K562 (cell line): ENCODE measurements around the gene CDSN. TPM values are rescaled to one million over a fixed set of nuclear protein-coding genes. Genes with fewer than 3 reads are reported as not detected.

Source experiments
- CEBPZ ChIP-seq: fragments of 150-350 bp; IDR thresholded peaks from 2 replicates; pipeline ENCODE4 v1.6.1; 2014; ENCODE audit warnings: low read depth, mild to moderate bottlenecking, low read length, borderline replicate concordance
- CHD2 ChIP-seq: IDR thresholded peaks from 2 replicates; pipeline ENCODE4 v1.6.1; 2011; ENCODE audit warnings: low read depth, low read length
- CREB5 ChIP-seq: fragments of 250-450 bp; sonication (Bioruptor Pico); IDR thresholded peaks from 2 replicates; pipeline ENCODE4 v1.5.0; 2020; ENCODE audit warnings: mild to moderate bottlenecking
- CTBP1 ChIP-seq: fragments of 450-650 bp; IDR thresholded peaks from 2 replicates; pipeline ENCODE4 v1.6.1; 2016; ENCODE audit warnings: borderline replicate concordance
- HOXB6 ChIP-seq: fragments of 250-450 bp; sonication (Bioruptor Pico); IDR thresholded peaks from 2 replicates; pipeline ENCODE4 v1.5.1; 2022; ENCODE audit warnings: mild to moderate bottlenecking, borderline replicate concordance
- PTTG1 ChIP-seq: fragments of 450-650 bp; IDR thresholded peaks from 2 replicates; pipeline ENCODE4 v1.6.1; 2016; ENCODE audit warnings: low read depth, mild to moderate bottlenecking, missing genetic modification characterization, missing compliant biosample characterization
- RERE ChIP-seq: sonication (generic); formaldehyde crosslinking; IDR thresholded peaks from 2 replicates; pipeline ENCODE4 v1.8.0; 2023; ENCODE audit warnings: missing genetic modification reagents, mild to moderate bottlenecking, borderline replicate concordance
- TARDBP ChIP-seq: fragments of 450-650 bp; IDR thresholded peaks from 2 replicates; pipeline ENCODE4 v1.6.1; 2016
- TRIM24 ChIP-seq, 2 experiments: fragments of 450-650 bp; IDR thresholded peaks; 2 replicates each; pipeline ENCODE4 v1.6.1; 2016
- polyA plus RNA-seq, 8 experiments: library from polyadenylated mRNA; depleted of rRNA in 4 of 8; stranded (reverse) in 5 of 8; unstranded in 3 of 8; fragments of >200 nt; fragmentation: Nextera tagmentation in 2 of 8; fragmentation: Illumina TruSeq in 1 of 8; extraction: Ambion mirVana in 2 of 8; extraction: Trizol in 1 of 8; gene quantifications; 2 replicates each; pipeline versions ENCODE4 v1.2.1 to v1.2.3, GENCODE V29; 2011 to 2014; ENCODE audit warnings: inconsistent platforms in 1 of 8, missing spikeins in 1 of 8
- total RNA-seq, 7 experiments: library from RNA; depleted of rRNA in 6 of 7; stranded (reverse); fragments of >200 nt in 6 of 7; fragmentation: Illumina TruSeq in 2 of 7; extraction: Trizol in 2 of 7; gene quantifications; 2 replicates each; pipeline versions ENCODE4 v1.2.1 to v1.2.3, GENCODE V29; 2011 to 2021; ENCODE audit warnings: low replicate concordance in 1 of 7
- TF ChIP-seq, protein P1 (sequence below): sonication (generic); formaldehyde crosslinking; IDR thresholded peaks from 2 replicates; pipeline ENCODE4 v1.8.0; 2022; ENCODE audit warnings: mild to moderate bottlenecking, missing genetic modification reagents
- TF ChIP-seq, protein P2 (sequence below): fragments of 450-650 bp; conservative IDR thresholded peaks from 2 replicates; pipeline ENCODE4 v1.6.1; 2016; ENCODE audit warnings: missing genetic modification characterization, low read depth, mild to moderate bottlenecking, missing compliant biosample characterization, moderate library complexity

CDSN gene
- total and polyA plus RNA-seq, 9 of the 15 experiments (the other 6 are each of a cell fraction or from before 2014, with no cell fraction given) = not detected

DNA sequence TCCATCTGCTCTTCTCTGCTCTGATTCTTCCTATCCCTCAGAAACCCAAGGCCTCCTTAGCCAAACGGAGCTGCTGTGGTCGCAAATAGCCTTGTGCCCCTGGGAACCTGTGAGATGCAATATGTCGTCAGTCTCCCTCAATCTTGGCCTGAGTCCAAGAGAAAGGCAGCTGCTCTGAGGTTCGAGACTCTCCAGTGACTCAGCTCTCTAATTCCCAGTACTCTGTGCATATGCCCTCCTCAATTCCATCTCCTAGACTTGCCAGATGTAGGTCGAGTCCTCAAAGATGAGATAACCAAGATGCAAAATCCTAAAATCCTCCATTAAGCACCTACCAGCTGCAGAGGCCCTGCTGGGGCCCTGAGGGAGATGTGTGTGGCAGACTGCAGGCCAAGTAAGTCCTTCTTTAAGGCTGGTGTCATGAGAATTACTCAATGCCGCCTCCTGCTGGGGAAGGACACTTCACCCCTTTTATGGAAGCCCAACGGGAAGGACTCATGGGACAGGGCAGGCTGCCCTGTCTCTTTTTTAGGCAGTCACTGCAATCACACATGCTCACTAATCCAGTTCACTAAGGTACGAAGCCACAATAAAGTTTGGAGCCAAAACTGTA, 36.4 kb downstream of the CDSN start (continued):
- TF ChIP-seq TARDBP (peak; percentile 38; the same call in 1 of the 2 replicates), CHD2 (no peak), CTBP1 (peak; percentile 88), HOXB6 (CRISPR knock-in tag) (no peak), TRIM24 (IDR thresholded peaks at IDR 0.05) (peak in 1 of 2 experiments; percentile 41; a peak in 1 of 4 replicates), PTTG1 (tag) (no peak), CREB5 (CRISPR knock-in tag) (no peak), CEBPZ (no peak), RERE (no peak)
- TF ChIP-seq, protein P1, sequence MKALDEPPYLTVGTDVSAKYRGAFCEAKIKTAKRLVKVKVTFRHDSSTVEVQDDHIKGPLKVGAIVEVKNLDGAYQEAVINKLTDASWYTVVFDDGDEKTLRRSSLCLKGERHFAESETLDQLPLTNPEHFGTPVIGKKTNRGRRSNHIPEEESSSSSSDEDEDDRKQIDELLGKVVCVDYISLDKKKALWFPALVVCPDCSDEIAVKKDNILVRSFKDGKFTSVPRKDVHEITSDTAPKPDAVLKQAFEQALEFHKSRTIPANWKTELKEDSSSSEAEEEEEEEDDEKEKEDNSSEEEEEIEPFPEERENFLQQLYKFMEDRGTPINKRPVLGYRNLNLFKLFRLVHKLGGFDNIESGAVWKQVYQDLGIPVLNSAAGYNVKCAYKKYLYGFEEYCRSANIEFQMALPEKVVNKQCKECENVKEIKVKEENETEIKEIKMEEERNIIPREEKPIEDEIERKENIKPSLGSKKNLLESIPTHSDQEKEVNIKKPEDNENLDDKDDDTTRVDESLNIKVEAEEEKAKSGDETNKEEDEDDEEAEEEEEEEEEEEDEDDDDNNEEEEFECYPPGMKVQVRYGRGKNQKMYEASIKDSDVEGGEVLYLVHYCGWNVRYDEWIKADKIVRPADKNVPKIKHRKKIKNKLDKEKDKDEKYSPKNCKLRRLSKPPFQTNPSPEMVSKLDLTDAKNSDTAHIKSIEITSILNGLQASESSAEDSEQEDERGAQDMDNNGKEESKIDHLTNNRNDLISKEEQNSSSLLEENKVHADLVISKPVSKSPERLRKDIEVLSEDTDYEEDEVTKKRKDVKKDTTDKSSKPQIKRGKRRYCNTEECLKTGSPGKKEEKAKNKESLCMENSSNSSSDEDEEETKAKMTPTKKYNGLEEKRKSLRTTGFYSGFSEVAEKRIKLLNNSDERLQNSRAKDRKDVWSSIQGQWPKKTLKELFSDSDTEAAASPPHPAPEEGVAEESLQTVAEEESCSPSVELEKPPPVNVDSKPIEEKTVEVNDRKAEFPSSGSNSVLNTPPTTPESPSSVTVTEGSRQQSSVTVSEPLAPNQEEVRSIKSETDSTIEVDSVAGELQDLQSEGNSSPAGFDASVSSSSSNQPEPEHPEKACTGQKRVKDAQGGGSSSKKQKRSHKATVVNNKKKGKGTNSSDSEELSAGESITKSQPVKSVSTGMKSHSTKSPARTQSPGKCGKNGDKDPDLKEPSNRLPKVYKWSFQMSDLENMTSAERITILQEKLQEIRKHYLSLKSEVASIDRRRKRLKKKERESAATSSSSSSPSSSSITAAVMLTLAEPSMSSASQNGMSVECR = no peak
- TF ChIP-seq, protein P2, sequence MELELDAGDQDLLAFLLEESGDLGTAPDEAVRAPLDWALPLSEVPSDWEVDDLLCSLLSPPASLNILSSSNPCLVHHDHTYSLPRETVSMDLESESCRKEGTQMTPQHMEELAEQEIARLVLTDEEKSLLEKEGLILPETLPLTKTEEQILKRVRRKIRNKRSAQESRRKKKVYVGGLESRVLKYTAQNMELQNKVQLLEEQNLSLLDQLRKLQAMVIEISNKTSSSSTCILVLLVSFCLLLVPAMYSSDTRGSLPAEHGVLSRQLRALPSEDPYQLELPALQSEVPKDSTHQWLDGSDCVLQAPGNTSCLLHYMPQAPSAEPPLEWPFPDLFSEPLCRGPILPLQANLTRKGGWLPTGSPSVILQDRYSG (tag) = 0 out of 2 replicates have a peak, but pooled peaks have one; percentile 43
